SKM-1 treated with dmso at 0.1 percent for 144 hours (cell line): ENCODE data around the gene RNGTT.
"Not testable (repeated sequence)": the region's sequence is repeated elsewhere in the genome, so short reads cannot be mapped to it uniquely, and the experiment has no call there.

Experiments used
- DNase-seq: peaks from one replicate; lab custom pipeline; 2025; ENCODE audit not compliant: unreplicated experiment; lab: John Stamatoyannopoulos, UW

Gene RNGTT

GRCh38 chr6:88741071-88741470 is 222.3 kb downstream of the RNGTT start:
- no peak for DNase-seq

GRCh38 chr6:88734544-88734943 is 228.9 kb downstream of the RNGTT start:
- DNase-seq, result no peak

- no peak for DNase-seq
These were observed 232.8 kb downstream of the RNGTT start for GRCh38 chr6:88730611-88731011.

GRCh38 chr6:88728756-88729155 is 234.7 kb downstream of the RNGTT start:
- no peak for DNase-seq

- not testable (repeated sequence) for DNase-seq
These were observed 237.0 kb downstream of the RNGTT start for GRCh38 chr6:88726409-88726808.

GRCh38 chr6:88725111-88725975 is 238.1 kb downstream of the RNGTT start:
- no peak for DNase-seq

- no peak for DNase-seq
These were observed 240.7 kb downstream of the RNGTT start for GRCh38 chr6:88722686-88723085.

GRCh38 chr6:88716399-88716798 is 247.0 kb downstream of the RNGTT start:
- not testable (repeated sequence) for DNase-seq

- DNase-seq, result no peak
These were observed 251.0 kb downstream of the RNGTT start for GRCh38 chr6:88712243-88712936.

GRCh38 chr6:88709819-88710246 is 253.6 kb downstream of the RNGTT start:
- no peak for DNase-seq

- no peak for DNase-seq
These were observed 255.1 kb downstream of the RNGTT start for GRCh38 chr6:88708197-88708744.

GRCh38 chr6:88705601-88706000 is 257.8 kb downstream of the RNGTT start:
- no peak for DNase-seq

- no peak for DNase-seq
These were observed 258.4 kb downstream of the RNGTT start for GRCh38 chr6:88704980-88705379.

GRCh38 chr6:88702956-88703556 is 260.4 kb downstream of the RNGTT start:
- no peak for DNase-seq

GRCh38 chr6:88698661-88699060 is 264.8 kb downstream of the RNGTT start:
- no peak for DNase-seq

- no peak for DNase-seq
These were observed 267.5 kb downstream of the RNGTT start for GRCh38 chr6:88695937-88696336.

GRCh38 chr6:88683734-88684133 is 279.7 kb downstream of the RNGTT start:
- DNase-seq, result no peak

- DNase-seq, result no peak
These were observed 282.8 kb downstream of the RNGTT start for GRCh38 chr6:88680654-88681053.

GRCh38 chr6:88679841-88680240 is 283.6 kb downstream of the RNGTT start:
- DNase-seq, result no peak

GRCh38 chr6:88677356-88677755 is 286.1 kb downstream of the RNGTT start:
- no peak for DNase-seq

GRCh38 chr6:88671624-88672023 is 291.8 kb downstream of the RNGTT start:
- no peak for DNase-seq

GRCh38 chr6:88670369-88670768 is 293.0 kb downstream of the RNGTT start:
- DNase-seq, result no peak
